Astrocyte of the cerebellum (primary cell): ENCODE measurements around the gene LAMC3.

ENCODE experiments used
- DNase-seq: peaks from one replicate; pipeline ENCODE4 v3.0.0-alpha.2; 2011; ENCODE audit warnings: low read depth
- H3K4me3 ChIP-seq: 2 replicates; pipeline ENCODE4 v1.5.1; 2011; ENCODE audit warnings: mild to moderate bottlenecking, low read depth, low read length, moderate library complexity
- CTCF ChIP-seq: IDR thresholded peaks from 2 replicates; pipeline ENCODE4 v1.5.1; 2012; ENCODE audit warnings: low read length, low read depth, moderate library complexity, mild to moderate bottlenecking; ENCODE audit errors: missing control alignments
- in situ Hi-C: cut with HindIII; loops from 2 replicates; pipeline ENCODE4 v1.10.0; 2017; ENCODE audit warnings: low sequenced_read_pairs

Gene LAMC3

GRCh38 chr9:131072107-131072870, 63.3 kb downstream of the LAMC3 start:
- H3K4me3 ChIP-seq: no peak overlapping the region
- no peak for DNase-seq
- in situ Hi-C loops: no loop called here
- TF ChIP-seq CTCF: no peak

- no peak for TF ChIP-seq CTCF
- in situ Hi-C loops: no loop called here
- no peak overlapping the region for H3K4me3 ChIP-seq
- DNase-seq: no peak
Observed at GRCh38 chr9:131072871-131073237, 63.9 kb downstream of the LAMC3 start.

- in situ Hi-C loops: no loop called here
Observed at GRCh38 chr9:131076347-131077195, 67.6 kb downstream of the LAMC3 start.

GRCh38 chr9:131078427-131079366, 69.7 kb downstream of the LAMC3 start:
- in situ Hi-C loops: no loop called here
- no peak for DNase-seq
- no peak overlapping the region for H3K4me3 ChIP-seq
- no peak for TF ChIP-seq CTCF

More at GRCh38 chr9:131076347-131077195, 67.6 kb downstream of the LAMC3 start:
- H3K4me3 ChIP-seq: no peak overlapping the region
- no peak for TF ChIP-seq CTCF
- DNase-seq: no peak

- TF ChIP-seq CTCF: no peak
- DNase-seq: no peak
- H3K4me3 ChIP-seq: no peak overlapping the region
- in situ Hi-C loops: no loop called here
Observed at GRCh38 chr9:131080589-131080988, 71.6 kb downstream of the LAMC3 start.

- no peak for TF ChIP-seq CTCF
- H3K4me3 ChIP-seq: no peak overlapping the region
- in situ Hi-C loops: no loop called here
- no peak for DNase-seq
Observed at GRCh38 chr9:131081868-131082267, 72.9 kb downstream of the LAMC3 start.
